ENCODE results near the gene EXTL2. TPM values are rescaled to one million over a fixed set of nuclear protein-coding genes. Genes with fewer than 3 reads are reported as not detected.

The EXTL2 gene
- total RNA-seq, 2 donors from 2014 or later = 12.5 to 17.1 TPM

GRCh38 chr1:100928128-100928527, 33.5 kb upstream of the EXTL2 start:
- ATAC-seq = no peak

GRCh38 chr1:100927276-100927675, 32.6 kb upstream of the EXTL2 start:
- no peak for ATAC-seq
- WGBS, 2 donors = 57 to 58% methylated on average over 2 of the region's 2 CpGs
- H3K27ac ChIP-seq = no peak overlapping the region

More at GRCh38 chr1:100928128-100928527, 33.5 kb upstream of the EXTL2 start:
- H3K4me3 ChIP-seq = no peak overlapping the region
- no peak for TF ChIP-seq POLR2A (IDR thresholded peaks at IDR 0.05)
- no peak for TF ChIP-seq CTCF (IDR thresholded peaks at IDR 0.05)
- no peak for DNase-seq
- H3K9me3 ChIP-seq = no peaks in the 10 kb centered on the region
- H3K36me3 ChIP-seq (replicated peaks in 1 of 2; ENCODE audit: insufficient read depth in 1 of 2, low read depth in 2 of 2) = no peaks in the 10 kb centered on the region
- no peaks in the 10 kb centered on the region for H3K27me3 ChIP-seq
- intact Hi-C loops (cut with DNase I) = loop anchor here (10.0 kb wide), 1 partner anchor 357 kb away; no protein-coding TSS in a partner anchor
- H3K4me1 ChIP-seq = no peaks in the 10 kb centered on the region
- 89 to 90% methylated on average over 3 of the region's 3 CpGs for WGBS, 2 donors
- no peak overlapping the region for H3K27ac ChIP-seq

GRCh38 chr1:100926240-100926639, 31.6 kb upstream of the EXTL2 start:
- no peak for DNase-seq
- 97 to 98% methylated on average over 2 of the region's 2 CpGs for WGBS, 2 donors
- TF ChIP-seq POLR2A (IDR thresholded peaks at IDR 0.05) (no peak), CTCF (IDR thresholded peaks at IDR 0.05) (no peak)
- no peak for ATAC-seq
- H3K36me3 ChIP-seq (replicated peaks in 1 of 2; ENCODE audit: insufficient read depth in 1 of 2, low read depth in 2 of 2) = no peaks in the 10 kb centered on the region
- no peak overlapping the region for H3K27ac ChIP-seq
- H3K9me3 ChIP-seq = no peaks in the 10 kb centered on the region
- intact Hi-C loops (cut with DNase I) = loop anchor here (10.0 kb wide), 1 partner anchor 359 kb away; no protein-coding TSS in a partner anchor
- H3K4me1 ChIP-seq = no peaks in the 10 kb centered on the region
- no peaks in the 10 kb centered on the region for H3K27me3 ChIP-seq
- no peak overlapping the region for H3K4me3 ChIP-seq

More at GRCh38 chr1:100927276-100927675, 32.6 kb upstream of the EXTL2 start:
- TF ChIP-seq CTCF (IDR thresholded peaks at IDR 0.05) (no peak), POLR2A (IDR thresholded peaks at IDR 0.05) (no peak)
- H3K9me3 ChIP-seq = no peaks in the 10 kb centered on the region
- intact Hi-C loops (cut with DNase I) = loop anchor here (10.0 kb wide), 1 partner anchor 358 kb away; no protein-coding TSS in a partner anchor
- no peak for DNase-seq
- no peaks in the 10 kb centered on the region for H3K36me3 ChIP-seq (replicated peaks in 1 of 2; ENCODE audit: insufficient read depth in 1 of 2, low read depth in 2 of 2)
- H3K27me3 ChIP-seq = no peaks in the 10 kb centered on the region
- no peak overlapping the region for H3K4me3 ChIP-seq
- no peaks in the 10 kb centered on the region for H3K4me1 ChIP-seq

GRCh38 chr1:100924991-100925390, 30.3 kb upstream of the EXTL2 start:
- no peak for TF ChIP-seq CTCF (IDR thresholded peaks at IDR 0.05)
- no peak for TF ChIP-seq POLR2A (IDR thresholded peaks at IDR 0.05)
- H3K27ac ChIP-seq = no peak overlapping the region
- H3K36me3 ChIP-seq (replicated peaks in 1 of 2; ENCODE audit: insufficient read depth in 1 of 2, low read depth in 2 of 2) = no peaks in the 10 kb centered on the region
- H3K27me3 ChIP-seq = no peaks in the 10 kb centered on the region
- intact Hi-C loops (cut with DNase I) = loop anchor here (10.0 kb wide), 1 partner anchor 360 kb away; no protein-coding TSS in a partner anchor
- 64 to 69% methylated on average over 2 of the region's 2 CpGs for WGBS, 2 donors
- peaks cover 0 to 3% (median 0%) of the 10 kb centered on the region in 3 donors for H3K9me3 ChIP-seq
- DNase-seq (no peak), ATAC-seq (no peak)
- no peaks in the 10 kb centered on the region for H3K4me1 ChIP-seq
- no peak overlapping the region for H3K4me3 ChIP-seq

- intact Hi-C loops (cut with DNase I) = loop anchor here (10.0 kb wide), 1 partner anchor 361 kb away; no protein-coding TSS in a partner anchor
Observed at GRCh38 chr1:100924212-100924611, 29.6 kb upstream of the EXTL2 start.

More at GRCh38 chr1:100924212-100924611, 29.6 kb upstream of the EXTL2 start:
- no peak for DNase-seq
- no peaks in the 10 kb centered on the region for H3K27me3 ChIP-seq
- TF ChIP-seq POLR2A (IDR thresholded peaks at IDR 0.05) (no peak), CTCF (IDR thresholded peaks at IDR 0.05) (no peak)
- H3K4me3 ChIP-seq = no peak overlapping the region
- ATAC-seq = no peak
- no peaks in the 10 kb centered on the region for H3K36me3 ChIP-seq (replicated peaks in 1 of 2; ENCODE audit: insufficient read depth in 1 of 2, low read depth in 2 of 2)
- H3K4me1 ChIP-seq = no peaks in the 10 kb centered on the region
- H3K27ac ChIP-seq = no peak overlapping the region
- H3K9me3 ChIP-seq = peaks cover 0 to 3% (median 0%) of the 10 kb centered on the region in 3 donors

Data from body of pancreas (tissue), 4 donors.